Measurements from ENCODE around the gene MKS1.

- TF ChIP-seq CTCF (conservative IDR thresholded peaks at IDR 0.05 in 1 of 2, IDR thresholded peaks at IDR 0.05 in 1 of 2; ENCODE audit: low read depth in 1 of 2, low read length in 2 of 2) (no peak), EZH2 (IDR thresholded peaks at IDR 0.05; ENCODE audit: low read length, missing control alignments) (no peak)
Observed at GRCh38 chr17:58233543-58233942, 14.5 kb upstream of the MKS1 start.
